Measurements from ENCODE around the gene IQCM.

- TF ChIP-seq CTCF (IDR thresholded peaks at IDR 0.05): no peak
- no peak for TF ChIP-seq POLR2A (IDR thresholded peaks at IDR 0.05)
Observed at GRCh38 chr4:149790172-149790907, 25.3 kb downstream of the IQCM start.

All from lower leg skin (tissue), 3 donors.